Esophagus squamous epithelium (tissue), 4 donors: ENCODE results near the gene SLC35F3.

Experiments used
- POLR2A ChIP-seq, 4 donors: fragments of 450-650 bp; IDR thresholded peaks; one replicate each; pipeline ENCODE4 v1.6.1; 2017; ENCODE audit warnings: antibody characterized with exemption in 4 of 4, mild to moderate bottlenecking in 4 of 4, moderate library complexity in 3 of 4
- TF ChIP-seq, protein P1 (sequence below), 6 experiments: fragments of 450-650 bp in 4 of 6; fragments of 200-600 bp in 2 of 6; sonication (generic) in 2 of 6; IDR thresholded peaks; one replicate each; pipeline ENCODE4 v1.5.1; 2016 to 2019; ENCODE audit warnings: antibody characterized with exemption in 6 of 6, mild to moderate bottlenecking in 4 of 6, moderate library complexity in 4 of 6

DNA sequence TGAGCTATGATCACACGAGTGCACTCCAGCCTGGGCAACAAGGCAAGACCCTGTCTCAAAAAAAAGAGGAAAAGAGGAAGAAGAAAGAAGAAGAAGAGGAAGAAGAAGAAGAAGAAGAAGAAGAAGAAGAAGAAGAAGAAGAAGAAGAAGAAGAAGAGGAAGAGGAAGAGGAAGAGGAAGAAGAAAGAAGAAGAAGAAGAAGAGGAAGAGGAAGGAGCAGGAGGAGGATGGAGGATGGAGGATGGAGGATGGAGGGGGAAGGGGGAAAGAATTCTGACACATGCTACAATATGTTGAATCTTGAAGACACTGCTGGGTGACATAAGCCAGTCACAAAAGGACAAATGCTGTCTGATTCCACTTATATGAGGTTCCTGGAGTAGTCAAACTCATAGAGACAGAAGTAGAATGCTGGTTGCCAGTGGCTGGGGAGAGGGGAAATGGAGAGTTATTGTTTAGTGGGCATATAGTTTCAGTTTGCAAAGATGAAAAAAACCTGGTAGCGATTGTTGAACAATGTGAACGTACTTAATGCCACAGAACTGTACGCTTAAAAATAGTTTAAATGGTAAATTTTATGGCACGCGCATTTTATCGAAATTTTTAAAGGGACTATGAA lies 421.5 kb downstream of the SLC35F3 start:
- TF ChIP-seq, protein P1, sequence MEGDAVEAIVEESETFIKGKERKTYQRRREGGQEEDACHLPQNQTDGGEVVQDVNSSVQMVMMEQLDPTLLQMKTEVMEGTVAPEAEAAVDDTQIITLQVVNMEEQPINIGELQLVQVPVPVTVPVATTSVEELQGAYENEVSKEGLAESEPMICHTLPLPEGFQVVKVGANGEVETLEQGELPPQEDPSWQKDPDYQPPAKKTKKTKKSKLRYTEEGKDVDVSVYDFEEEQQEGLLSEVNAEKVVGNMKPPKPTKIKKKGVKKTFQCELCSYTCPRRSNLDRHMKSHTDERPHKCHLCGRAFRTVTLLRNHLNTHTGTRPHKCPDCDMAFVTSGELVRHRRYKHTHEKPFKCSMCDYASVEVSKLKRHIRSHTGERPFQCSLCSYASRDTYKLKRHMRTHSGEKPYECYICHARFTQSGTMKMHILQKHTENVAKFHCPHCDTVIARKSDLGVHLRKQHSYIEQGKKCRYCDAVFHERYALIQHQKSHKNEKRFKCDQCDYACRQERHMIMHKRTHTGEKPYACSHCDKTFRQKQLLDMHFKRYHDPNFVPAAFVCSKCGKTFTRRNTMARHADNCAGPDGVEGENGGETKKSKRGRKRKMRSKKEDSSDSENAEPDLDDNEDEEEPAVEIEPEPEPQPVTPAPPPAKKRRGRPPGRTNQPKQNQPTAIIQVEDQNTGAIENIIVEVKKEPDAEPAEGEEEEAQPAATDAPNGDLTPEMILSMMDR (IDR thresholded peaks at IDR 0.05) = no peak
- TF ChIP-seq POLR2A (IDR thresholded peaks at IDR 0.05) = no peak
